NCI-H2196 treated with DMSO at 0.1 percent for 48 hours (cell line): ENCODE data around the gene RAB17.
"Not testable (repeated sequence)": the region's sequence is repeated elsewhere in the genome, so short reads cannot be mapped to it uniquely, and the experiment has no call there.

Experiments used
- DNase-seq: peaks from one replicate; lab custom pipeline; 2025; ENCODE audit not compliant: unreplicated experiment; lab: John Stamatoyannopoulos, UW

RAB17 gene

DNA sequence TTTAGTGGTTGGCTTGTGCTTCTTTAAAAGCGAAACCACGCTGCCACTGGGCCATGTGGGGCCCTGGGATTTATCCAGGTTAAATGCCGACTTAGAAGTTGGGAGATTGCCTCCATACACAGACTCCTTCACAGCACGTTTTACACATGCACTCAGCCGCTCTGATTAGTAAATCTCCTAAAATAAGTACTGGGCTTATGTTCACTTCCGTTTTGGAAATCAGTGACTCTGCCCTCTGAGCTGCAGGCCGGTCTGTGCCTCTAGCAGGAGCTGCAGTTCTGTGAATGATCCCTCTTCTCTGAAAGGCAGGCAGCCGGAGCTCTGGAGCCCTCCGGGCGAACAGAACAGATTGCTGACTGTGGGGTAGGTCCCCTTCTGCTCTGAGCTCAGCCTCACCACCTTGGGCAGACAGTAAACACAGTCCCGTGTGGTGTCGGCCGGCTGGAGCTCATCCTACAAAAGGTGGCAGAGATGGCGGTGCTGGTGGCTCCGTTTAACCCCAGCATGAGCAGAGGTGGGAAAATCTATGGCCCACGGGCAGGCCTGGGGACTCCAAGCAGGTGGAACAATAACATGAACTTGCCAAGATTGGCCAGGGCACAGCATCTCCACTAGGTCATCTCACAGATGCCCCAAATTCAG, 9.8 kb upstream of the RAB17 start:
- DNase-seq: no peak

DNA sequence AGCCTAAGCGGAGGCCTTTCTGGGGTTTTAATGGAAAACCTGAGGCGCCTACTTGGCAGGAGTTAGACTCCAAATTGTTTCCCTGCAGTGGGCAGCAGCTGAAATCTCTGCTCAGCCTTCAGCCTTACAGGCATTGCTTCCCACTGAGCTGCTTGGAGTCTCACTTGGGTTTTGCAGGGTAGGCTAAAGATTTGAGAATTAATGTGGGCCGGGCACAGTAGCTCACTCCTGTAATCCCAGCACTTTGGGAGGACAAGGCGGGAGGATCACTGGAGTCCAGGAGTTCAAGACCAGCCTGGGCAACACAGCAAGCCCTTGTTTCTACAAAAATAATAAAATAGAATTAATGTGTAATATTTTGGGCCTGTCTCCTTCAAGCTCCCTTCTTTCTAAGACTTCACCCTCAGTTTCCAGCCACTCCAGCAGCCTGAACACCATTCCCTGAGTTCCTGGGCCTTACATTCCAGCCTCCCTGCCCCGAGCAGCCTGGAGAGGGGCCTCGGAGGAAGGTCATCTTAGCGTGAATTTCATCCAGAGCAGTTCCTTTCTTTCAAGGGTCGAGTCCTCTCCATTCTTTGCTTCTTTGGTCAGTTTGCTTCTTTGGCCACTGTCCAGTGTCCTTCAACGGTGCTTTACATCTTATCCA, 9.1 kb upstream of the RAB17 start:
- no peak for DNase-seq

DNA sequence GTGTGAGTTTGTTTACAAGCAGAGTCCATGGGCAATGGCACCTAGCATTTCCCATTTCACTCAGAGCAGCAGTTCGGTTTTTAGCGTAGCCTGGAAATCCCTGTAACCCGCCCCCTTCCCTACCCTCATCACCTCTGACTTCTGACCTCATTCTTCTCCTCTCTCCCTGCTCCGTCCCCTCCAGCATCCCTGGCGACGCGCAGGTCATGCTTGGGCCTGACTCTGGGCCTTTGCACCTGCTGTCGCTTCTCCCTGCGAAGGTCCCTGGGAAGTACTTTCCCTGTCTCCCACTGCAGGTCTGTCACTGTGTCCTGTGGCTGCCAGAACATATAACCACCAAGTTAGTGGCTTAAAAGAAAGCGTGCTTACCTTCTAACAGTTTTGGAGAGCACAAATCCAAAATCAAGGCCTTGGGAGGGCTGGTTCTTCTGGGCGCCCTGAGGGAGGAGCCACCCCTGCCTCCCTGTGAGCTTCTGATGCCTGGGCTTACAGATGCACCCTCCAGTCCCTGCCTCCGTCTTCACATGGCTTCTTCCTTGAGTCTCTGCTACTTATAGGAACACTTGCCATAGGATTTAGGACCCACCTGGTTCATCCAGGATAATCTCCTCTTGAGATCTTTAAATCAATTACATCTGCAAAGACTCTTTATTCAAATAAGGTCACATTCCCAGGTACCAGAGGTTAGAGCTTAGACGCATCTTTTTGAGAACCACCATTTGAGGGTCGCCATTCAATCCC, 8.1 kb upstream of the RAB17 start:
- DNase-seq: no peak

DNA sequence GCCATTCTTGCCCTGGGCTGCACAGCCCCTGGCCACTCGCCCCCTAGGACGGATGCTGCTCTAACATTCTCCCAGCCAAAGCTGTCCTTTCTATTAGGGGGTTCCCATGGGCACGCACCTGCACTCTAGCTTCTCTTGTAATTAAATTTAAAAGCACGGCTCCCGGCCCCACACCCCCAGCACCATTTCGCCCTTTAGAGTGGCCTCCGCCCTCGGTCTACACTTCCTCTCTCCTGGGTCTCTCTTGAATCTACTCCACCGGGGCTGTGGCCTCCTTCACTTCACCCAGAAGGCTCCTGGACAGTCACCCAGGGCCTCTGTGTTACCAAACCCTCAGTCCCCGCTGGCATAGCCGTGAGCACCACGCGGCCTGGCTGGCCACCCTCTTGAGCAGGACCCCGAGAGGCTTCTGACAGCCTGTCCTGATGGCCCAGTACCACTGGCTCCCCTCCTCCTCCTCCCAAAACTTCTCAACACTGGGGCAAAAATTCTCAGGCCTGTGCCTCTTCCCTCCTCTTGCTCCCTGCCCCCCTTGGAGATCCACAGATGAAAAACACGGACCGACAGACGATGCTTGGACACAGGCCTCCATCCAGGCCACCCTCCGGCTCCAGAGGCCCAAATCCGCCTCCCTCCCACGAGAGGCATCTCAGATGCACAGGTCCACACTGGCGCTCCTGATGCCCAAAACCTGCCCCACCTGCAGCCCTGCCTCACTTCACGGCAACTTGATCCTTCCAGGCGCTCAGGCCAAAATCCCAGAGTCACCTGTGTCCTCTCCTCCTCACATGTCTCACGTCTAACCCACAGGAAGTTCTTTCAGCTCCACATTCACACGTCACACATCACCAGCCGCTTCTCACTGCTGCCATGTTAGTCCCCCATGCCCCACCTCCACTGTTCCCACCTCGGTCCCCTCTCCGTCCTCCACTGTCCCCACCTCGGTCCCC, 6.9 kb upstream of the RAB17 start:
- DNase-seq: no peak

GRCh38 chr2:237596520-237597195, 6.1 kb upstream of the RAB17 start:
- DNase-seq: no peak

DNA sequence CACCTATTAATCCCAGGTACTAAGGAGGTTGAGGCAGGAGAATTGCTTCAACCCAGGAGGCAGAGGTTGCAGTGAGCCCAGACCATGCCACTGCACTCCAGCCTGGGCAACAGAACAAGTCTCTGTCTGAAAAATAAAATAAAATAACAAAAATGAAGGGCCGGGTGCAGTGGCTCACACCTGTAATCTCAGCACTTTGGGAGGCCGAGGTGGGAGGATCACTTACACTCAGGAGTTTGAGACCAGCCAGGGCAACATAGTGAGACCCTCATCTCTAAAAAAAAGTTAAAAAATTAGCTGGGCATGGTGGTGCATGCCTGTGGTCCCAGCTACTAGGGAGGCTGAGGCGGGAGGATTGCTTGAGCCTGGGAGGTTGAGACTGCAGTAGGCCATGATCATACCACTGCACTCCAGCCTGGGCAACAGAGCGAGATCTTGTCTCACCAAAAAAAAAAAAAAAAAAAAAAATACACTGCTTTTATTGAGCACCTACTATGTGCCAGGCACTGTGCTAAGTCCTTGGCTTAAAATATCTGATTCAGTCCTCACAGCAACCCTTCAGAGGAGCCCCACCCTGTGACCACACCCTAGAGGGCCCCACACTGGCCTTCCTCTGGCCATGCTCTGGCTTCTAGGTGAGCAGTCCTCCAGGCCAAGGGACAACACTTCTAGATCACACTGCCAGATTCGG, 5.4 kb upstream of the RAB17 start:
- not testable (repeated sequence) for DNase-seq

- DNase-seq: no peak
Measured at GRCh38 chr2:237594514-237594871, 4.0 kb upstream of the RAB17 start.

GRCh38 chr2:237593596-237594320, 3.2 kb upstream of the RAB17 start:
- DNase-seq: no peak

- DNase-seq: no peak
Measured at GRCh38 chr2:237593036-237593435, 2.5 kb upstream of the RAB17 start.

GRCh38 chr2:237592425-237592980, 2.0 kb upstream of the RAB17 start:
- DNase-seq: no peak

GRCh38 chr2:237591141-237591881, 777 bp upstream of the RAB17 start:
- peak; percentile 64 for DNase-seq

DNA sequence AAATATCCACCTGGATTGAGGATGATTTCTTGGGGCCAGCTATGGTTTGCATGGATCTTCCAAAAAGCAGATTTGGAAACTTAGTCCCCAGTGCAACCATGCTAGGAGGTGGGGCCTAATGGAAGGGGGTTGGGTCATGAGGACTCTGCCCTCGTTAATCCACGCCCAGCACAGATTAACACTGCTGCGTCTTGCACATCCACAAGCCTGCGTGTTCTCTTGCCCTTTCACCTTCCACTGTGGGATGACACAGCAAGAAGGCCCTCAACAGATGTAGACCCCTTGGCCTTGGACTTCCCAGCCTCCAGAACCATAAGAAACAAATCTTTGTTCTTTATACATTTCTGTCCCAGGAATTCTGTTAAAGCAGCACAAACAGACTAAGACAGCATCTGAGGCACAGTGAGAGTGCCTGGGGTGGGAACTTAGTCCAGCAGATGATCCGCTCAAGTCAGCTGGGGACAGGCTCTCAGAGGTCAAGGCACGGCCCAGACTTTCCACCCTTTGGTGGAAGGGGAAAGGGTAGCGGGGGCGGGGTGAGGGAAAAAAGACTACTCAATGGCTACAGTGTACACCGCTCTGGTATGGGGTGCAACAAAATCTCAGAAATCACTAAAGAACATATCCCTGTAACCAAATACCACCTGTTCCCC, 2.4 kb downstream of the RAB17 start:
- DNase-seq: no peak

DNA sequence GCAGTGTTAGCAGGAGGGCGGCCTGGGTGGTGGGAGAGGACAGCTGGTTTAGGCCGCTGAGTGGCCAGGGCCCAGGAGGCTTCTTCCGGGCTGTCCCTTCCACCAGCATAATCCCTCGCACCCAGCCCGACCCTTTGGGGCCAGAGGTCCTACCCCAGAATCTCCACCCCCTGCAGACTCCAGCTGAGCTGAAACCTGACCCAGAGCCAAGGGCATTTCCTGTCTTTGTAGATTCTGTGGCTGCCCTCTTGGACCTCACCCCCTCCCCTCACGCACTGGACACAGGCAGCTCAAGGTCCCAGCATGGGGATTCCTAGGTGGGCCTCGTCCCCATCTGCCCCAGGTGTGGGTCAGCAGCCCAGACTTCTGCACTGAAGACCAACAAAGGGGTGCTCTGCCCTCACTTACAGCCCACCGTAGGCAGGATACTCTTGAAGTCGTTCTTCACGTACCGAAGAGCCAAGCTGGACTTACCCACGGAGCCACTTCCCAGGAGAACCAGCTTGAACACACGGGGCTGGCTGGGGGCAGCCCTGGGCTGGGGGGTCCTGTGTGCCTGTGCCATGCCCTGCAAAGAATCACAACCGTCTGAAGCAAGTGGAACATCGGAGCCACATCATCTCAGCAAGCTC, 4.8 kb downstream of the RAB17 start:
- DNase-seq: no peak

GRCh38 chr2:237583385-237584295, 6.9 kb downstream of the RAB17 start:
- DNase-seq: no peak

DNA sequence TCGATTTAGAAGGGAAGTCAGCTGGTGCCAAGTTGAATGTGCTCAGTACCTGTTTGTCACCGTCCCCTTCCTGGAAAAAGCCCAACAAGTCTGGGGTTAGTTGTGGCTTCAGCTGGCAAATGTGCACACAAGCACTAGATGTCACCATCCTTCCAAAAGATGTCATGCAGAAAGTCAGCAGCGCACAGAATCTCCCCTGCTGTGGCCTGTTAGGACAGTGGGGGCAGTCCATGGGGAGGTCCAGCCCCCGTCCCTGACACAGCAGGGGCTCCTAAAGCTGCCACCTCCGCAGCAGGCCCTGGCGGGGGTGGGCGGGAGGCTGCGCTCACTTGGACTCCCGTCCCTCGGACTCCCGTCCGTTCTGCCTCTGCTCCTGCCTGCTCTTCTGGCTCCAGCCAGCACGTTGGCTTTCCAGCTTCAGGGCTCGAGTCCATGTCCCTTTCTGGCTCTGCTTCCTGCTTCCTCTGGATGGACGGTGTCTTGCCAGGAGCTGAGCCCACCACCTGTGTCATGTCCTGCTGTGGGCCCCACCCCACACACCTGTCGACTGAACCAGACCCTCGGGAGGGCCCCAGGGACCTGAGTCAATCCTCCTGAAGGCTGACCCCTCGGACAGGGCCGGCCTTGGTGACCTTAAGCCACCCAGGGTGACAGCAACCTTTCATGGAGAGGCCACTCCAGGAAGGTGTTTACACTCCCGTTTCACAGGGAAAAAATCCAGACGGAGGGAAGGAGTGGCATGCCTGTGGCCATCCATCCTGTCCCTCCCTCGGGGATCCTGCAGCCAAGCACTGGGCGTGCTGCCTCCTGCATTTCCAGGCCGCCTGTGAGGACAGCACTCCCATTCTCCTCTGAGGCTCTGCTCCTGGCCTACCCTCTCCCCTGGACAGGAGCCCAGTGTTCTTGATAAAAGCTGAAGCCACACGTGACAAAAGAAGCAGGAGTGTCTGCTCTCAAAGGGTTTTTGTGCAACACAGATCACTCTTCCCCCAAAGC, 8.5 kb downstream of the RAB17 start:
- peak; percentile 78 for DNase-seq
